Measurements from ENCODE around the gene EPB41L1. TPM values are rescaled to one million over a fixed set of nuclear protein-coding genes. Genes with fewer than 3 reads are reported as not detected.

The EPB41L1 gene
- polyA plus RNA-seq, 3 donors: 0.05 TPM; not detected in 2

DNA sequence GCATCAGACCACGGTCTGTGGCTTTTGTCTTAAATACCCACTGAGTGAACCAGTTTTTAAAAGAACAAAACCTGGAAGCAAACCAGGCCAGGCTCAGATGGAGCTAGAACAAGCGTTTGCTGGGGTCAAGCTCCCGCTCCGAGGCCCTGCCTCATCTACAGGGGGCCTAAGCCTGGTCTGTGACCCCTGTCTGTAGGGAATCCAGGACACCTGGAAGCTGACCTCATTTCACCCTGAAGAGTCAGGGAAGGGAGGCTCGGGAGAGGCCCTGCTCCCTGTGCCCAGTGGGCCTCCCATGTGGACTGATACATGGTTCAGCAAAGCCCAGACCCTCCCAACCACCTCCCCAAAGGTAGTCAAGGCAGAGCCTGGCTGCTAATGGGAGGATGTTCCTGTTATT, 124.8 kb downstream of the EPB41L1 start:
- Mint-ChIP-seq H3K27me3 (ENCODE audit: low read depth in 3 of 3) (peaks cover 8 to 19% (median 17%) of the 10 kb centered on the region in 3 donors), H3K4me3 (no peak overlapping the region), H3K4me1 (no peaks in the 10 kb centered on the region), H3K9me3 (peaks cover 0 to 3% (median 0%) of the 10 kb centered on the region in 7 donors), H3K36me3 (no peaks in the 10 kb centered on the region), H3K27ac (no peak overlapping the region)
- Histone ChIP-seq H3K79me2 (ENCODE audit: insufficient read depth, low read length) (no peaks in the 10 kb centered on the region), H3K9ac (ENCODE audit: insufficient read depth, low read length, poor library complexity, severe bottlenecking) (no peak overlapping the region), H3K4me1 (ENCODE audit: control insufficient read depth in 1 of 2, insufficient read depth in 2 of 2, low read length in 2 of 2) (no peaks in the 10 kb centered on the region), H3K9me3 (replicated peaks in 1 of 2; ENCODE audit: control insufficient read depth in 1 of 2, insufficient read depth in 1 of 2, low read length in 2 of 2) (no peaks in the 10 kb centered on the region), H3K4me3 (replicated peaks in 1 of 3; ENCODE audit: low read depth in 2 of 3, low read length in 3 of 3) (no peak overlapping the region), H3K27me3 (ENCODE audit: control insufficient read depth in 2 of 2, insufficient read depth in 2 of 2, low read length in 2 of 2) (no peaks in the 10 kb centered on the region), H3K4me2 (replicated peaks; ENCODE audit: extremely low read depth, low read length, poor library complexity, severe bottlenecking) (no peak overlapping the region), H2AFZ (ENCODE audit: insufficient read depth, low read depth, low read length, poor library complexity, severe bottlenecking) (no peak overlapping the region), H4K20me1 (ENCODE audit: insufficient read depth, low read length) (no peaks in the 10 kb centered on the region), H3K36me3 (replicated peaks in 1 of 2; ENCODE audit: control insufficient read depth in 1 of 2, insufficient read depth in 2 of 2, low read length in 2 of 2) (no peaks in the 10 kb centered on the region), H3K27ac (ENCODE audit: low read depth in 1 of 2, low read length in 2 of 2) (no peak overlapping the region)
- WGBS (ENCODE audit: insufficient coverage): 83% methylated on average over 4 of the region's 5 CpGs
- intact Hi-C loops (cut with micrococcal nuclease): no loop called here
- DNase-seq: no peak
- TF ChIP-seq, protein P1, sequence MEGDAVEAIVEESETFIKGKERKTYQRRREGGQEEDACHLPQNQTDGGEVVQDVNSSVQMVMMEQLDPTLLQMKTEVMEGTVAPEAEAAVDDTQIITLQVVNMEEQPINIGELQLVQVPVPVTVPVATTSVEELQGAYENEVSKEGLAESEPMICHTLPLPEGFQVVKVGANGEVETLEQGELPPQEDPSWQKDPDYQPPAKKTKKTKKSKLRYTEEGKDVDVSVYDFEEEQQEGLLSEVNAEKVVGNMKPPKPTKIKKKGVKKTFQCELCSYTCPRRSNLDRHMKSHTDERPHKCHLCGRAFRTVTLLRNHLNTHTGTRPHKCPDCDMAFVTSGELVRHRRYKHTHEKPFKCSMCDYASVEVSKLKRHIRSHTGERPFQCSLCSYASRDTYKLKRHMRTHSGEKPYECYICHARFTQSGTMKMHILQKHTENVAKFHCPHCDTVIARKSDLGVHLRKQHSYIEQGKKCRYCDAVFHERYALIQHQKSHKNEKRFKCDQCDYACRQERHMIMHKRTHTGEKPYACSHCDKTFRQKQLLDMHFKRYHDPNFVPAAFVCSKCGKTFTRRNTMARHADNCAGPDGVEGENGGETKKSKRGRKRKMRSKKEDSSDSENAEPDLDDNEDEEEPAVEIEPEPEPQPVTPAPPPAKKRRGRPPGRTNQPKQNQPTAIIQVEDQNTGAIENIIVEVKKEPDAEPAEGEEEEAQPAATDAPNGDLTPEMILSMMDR (IDR thresholded peaks at IDR 0.05): no peak

DNA sequence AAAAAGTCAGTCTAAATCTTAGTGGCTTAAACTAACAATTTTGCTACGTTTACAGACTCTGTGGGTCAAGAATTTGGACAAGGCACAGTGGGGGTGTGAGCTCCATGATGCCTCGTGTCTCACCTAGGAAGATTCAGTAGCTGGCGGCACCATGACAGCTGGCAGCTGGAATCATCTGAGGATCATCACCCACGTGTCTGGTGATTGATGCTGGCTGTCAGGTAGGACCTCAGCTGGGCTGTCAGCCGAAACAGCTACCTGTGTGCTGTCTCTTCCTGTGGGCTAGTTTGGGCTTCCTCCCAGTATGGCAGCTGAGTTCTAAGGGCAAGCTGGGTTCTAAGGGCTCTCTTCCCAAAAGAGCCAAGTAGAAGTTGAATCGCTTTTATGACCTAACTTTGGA, 125.2 kb downstream of the EPB41L1 start:
- Histone ChIP-seq H3K4me1 (ENCODE audit: control insufficient read depth in 1 of 2, insufficient read depth in 2 of 2, low read length in 2 of 2) (no peaks in the 10 kb centered on the region), H4K20me1 (ENCODE audit: insufficient read depth, low read length) (no peaks in the 10 kb centered on the region), H3K9me3 (replicated peaks in 1 of 2; ENCODE audit: control insufficient read depth in 1 of 2, insufficient read depth in 1 of 2, low read length in 2 of 2) (no peaks in the 10 kb centered on the region), H3K9ac (ENCODE audit: insufficient read depth, low read length, poor library complexity, severe bottlenecking) (no peak overlapping the region), H3K27ac (ENCODE audit: low read depth in 1 of 2, low read length in 2 of 2) (no peak overlapping the region), H3K27me3 (ENCODE audit: control insufficient read depth in 2 of 2, insufficient read depth in 2 of 2, low read length in 2 of 2) (no peaks in the 10 kb centered on the region), H3K4me3 (replicated peaks in 1 of 3; ENCODE audit: low read depth in 2 of 3, low read length in 3 of 3) (no peak overlapping the region), H3K36me3 (replicated peaks in 1 of 2; ENCODE audit: control insufficient read depth in 1 of 2, insufficient read depth in 2 of 2, low read length in 2 of 2) (no peaks in the 10 kb centered on the region), H3K79me2 (ENCODE audit: insufficient read depth, low read length) (no peaks in the 10 kb centered on the region), H3K4me2 (replicated peaks; ENCODE audit: extremely low read depth, low read length, poor library complexity, severe bottlenecking) (no peak overlapping the region), H2AFZ (ENCODE audit: insufficient read depth, low read depth, low read length, poor library complexity, severe bottlenecking) (no peak overlapping the region)
- no peak for DNase-seq
- TF ChIP-seq, protein P1 (IDR thresholded peaks at IDR 0.05): no peak
- peaks cover 0 to 3% (median 0%) of the 10 kb centered on the region in 7 donors for H3K9me3 Mint-ChIP-seq
- no peak overlapping the region for H3K27ac Mint-ChIP-seq
- no peaks in the 10 kb centered on the region for H3K4me1 Mint-ChIP-seq
- intact Hi-C loops (cut with micrococcal nuclease): no loop called here
- no peak overlapping the region for H3K4me3 Mint-ChIP-seq
- peaks cover 8 to 18% (median 16%) of the 10 kb centered on the region in 3 donors for H3K27me3 Mint-ChIP-seq (ENCODE audit: low read depth in 3 of 3)
- 85% methylated on average over 5 of the region's 6 CpGs for WGBS (ENCODE audit: insufficient coverage)
- no peaks in the 10 kb centered on the region for H3K36me3 Mint-ChIP-seq

Data from CD14-positive monocyte (primary cell).